Lower leg skin (tissue), 4 donors: ENCODE measurements around the gene PTPN18. TPM values are rescaled to one million over a fixed set of nuclear protein-coding genes. Genes with fewer than 3 reads are reported as not detected.

ENCODE experiments used
- DNase-seq, 2 donors: peaks; one replicate each; pipeline ENCODE4 v3.0.0-alpha.2; 2019; ENCODE audit warnings: low spot score in 2 of 2
- H3K4me3 ChIP-seq: fragments of 200-600 bp; sonication (generic); 2 replicates; pipeline ENCODE4 v1.5.1; 2017; ENCODE audit warnings: mild to moderate bottlenecking, low read depth; ENCODE audit not compliant: poor library complexity, severe bottlenecking
- POLR2A ChIP-seq, 2 donors: fragments of 450-650 bp; IDR thresholded peaks; one replicate each; pipeline ENCODE4 v1.6.1; 2016 to 2017; ENCODE audit warnings: antibody characterized with exemption in 2 of 2, mild to moderate bottlenecking in 1 of 2, moderate library complexity in 1 of 2
- WGBS, 2 donors: methylation state at CpG; one replicate each; pipeline ENCODE4 v1.1.5; 2018; 5-methylcytosine and 5-hydroxymethylcytosine counted together
- intact Hi-C: fragments of 100-400 bp; cut with DNase I; formaldehyde crosslinking; loops from one replicate; pipeline ENCODE4 v1.15.0; 2023; ENCODE audit warnings: low total_unique reads
- total RNA-seq, 4 donors: library from RNA; depleted of rRNA; stranded (reverse); fragments of >200 nt; gene quantifications; one replicate each; pipeline ENCODE4 v1.1.0, GENCODE V29; 2016
- TF ChIP-seq, protein P1 (sequence below), 3 donors: fragments of 450-650 bp; IDR thresholded peaks; one replicate each; pipeline ENCODE4 v1.5.1; 2016; ENCODE audit warnings: antibody characterized with exemption in 3 of 3, mild to moderate bottlenecking in 3 of 3, moderate library complexity in 2 of 3

Gene PTPN18, protein sequence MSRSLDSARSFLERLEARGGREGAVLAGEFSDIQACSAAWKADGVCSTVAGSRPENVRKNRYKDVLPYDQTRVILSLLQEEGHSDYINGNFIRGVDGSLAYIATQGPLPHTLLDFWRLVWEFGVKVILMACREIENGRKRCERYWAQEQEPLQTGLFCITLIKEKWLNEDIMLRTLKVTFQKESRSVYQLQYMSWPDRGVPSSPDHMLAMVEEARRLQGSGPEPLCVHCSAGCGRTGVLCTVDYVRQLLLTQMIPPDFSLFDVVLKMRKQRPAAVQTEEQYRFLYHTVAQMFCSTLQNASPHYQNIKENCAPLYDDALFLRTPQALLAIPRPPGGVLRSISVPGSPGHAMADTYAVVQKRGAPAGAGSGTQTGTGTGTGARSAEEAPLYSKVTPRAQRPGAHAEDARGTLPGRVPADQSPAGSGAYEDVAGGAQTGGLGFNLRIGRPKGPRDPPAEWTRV
- 10 to 100 TPM; 18.7 to 31.1 (median 25.4) TPM for total RNA-seq

DNA sequence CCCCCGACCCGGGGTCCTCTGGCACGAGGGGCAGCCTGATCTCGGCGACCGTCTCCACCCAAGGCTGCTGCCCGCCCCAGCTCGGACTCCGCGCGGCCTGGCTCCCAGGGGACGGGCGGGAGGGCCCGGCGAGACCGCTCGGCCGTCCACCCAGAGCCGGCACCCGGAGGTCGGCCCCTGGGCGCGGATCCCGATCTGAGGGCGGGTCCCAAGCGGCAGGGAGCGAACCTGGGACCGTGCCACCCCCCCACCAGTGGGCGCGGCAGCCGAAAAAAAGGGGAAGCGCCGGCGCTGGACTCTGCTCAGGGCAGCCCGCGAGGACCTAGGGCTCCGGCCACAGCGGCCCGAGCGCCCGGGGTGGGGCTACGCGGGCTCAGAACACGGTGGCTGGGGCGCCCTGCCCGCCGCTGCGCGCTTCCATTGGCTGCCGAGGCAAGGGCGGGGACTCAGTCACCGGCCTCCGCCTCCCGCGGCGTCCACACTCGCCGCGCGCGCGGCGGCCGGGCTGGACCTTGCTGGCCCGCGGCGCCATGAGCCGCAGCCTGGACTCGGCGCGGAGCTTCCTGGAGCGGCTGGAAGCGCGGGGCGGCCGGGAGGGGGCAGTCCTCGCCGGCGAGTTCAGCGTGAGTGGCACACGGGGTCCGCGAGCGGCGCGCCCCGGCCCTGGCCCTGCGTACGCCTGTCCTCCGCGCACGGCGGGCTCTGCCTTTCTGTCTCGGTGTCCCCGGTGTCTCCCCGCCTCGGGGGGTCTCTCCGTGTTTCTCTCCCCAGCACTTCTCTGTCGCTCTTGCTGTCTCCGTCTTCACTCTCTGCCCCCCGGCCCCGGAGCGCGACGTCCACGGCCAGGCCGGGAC is at the start of gene PTPN18:
TSS of gene PTPN18 (plus strand) at position 479 of the 854 bp plus-strand sequence. CDS start at position 531, 52 bp downstream.
- 0 to 3% methylated on average over 36 to 39 of the region's 107 CpGs for WGBS, 2 donors
- H3K4me3 ChIP-seq: peak within 1 kb of the TSS; percentile 62
- peak; percentile 82 to 97 for DNase-seq
- intact Hi-C loops: no loop called here
- no peak for TF ChIP-seq POLR2A (IDR thresholded peaks at IDR 0.05)
- TF ChIP-seq, protein P1, sequence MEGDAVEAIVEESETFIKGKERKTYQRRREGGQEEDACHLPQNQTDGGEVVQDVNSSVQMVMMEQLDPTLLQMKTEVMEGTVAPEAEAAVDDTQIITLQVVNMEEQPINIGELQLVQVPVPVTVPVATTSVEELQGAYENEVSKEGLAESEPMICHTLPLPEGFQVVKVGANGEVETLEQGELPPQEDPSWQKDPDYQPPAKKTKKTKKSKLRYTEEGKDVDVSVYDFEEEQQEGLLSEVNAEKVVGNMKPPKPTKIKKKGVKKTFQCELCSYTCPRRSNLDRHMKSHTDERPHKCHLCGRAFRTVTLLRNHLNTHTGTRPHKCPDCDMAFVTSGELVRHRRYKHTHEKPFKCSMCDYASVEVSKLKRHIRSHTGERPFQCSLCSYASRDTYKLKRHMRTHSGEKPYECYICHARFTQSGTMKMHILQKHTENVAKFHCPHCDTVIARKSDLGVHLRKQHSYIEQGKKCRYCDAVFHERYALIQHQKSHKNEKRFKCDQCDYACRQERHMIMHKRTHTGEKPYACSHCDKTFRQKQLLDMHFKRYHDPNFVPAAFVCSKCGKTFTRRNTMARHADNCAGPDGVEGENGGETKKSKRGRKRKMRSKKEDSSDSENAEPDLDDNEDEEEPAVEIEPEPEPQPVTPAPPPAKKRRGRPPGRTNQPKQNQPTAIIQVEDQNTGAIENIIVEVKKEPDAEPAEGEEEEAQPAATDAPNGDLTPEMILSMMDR (IDR thresholded peaks at IDR 0.05): peak in 1 of 3 donors; percentile 15

DNA sequence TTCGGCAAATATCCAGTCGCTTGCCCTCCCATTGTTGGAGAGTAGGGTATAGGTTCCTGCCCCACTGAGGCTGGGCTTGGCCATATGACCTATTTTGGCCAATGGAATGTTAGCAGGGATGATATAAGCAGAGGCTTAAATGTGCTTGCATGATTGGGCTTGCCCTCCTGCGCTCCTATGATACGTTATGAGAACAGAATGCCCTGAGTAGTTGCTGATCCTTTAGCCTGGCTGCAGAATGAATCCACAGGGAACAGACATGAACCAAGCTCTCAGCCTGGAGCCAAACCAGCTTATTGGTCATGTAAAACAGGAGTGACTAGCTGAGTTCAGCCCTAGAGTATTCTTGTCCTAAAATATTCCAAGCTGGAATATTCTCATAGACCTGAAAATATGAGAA is 48.0 kb upstream of the PTPN18 start:
- DNase-seq: no peak
- H3K4me3 ChIP-seq: no peak overlapping the region
- 79 to 90% methylated on average over 4 of the region's 4 CpGs for WGBS, 2 donors
- intact Hi-C loops: no loop called here
- TF ChIP-seq, protein P1 (IDR thresholded peaks at IDR 0.05): no peak
- no peak for TF ChIP-seq POLR2A (IDR thresholded peaks at IDR 0.05)

DNA sequence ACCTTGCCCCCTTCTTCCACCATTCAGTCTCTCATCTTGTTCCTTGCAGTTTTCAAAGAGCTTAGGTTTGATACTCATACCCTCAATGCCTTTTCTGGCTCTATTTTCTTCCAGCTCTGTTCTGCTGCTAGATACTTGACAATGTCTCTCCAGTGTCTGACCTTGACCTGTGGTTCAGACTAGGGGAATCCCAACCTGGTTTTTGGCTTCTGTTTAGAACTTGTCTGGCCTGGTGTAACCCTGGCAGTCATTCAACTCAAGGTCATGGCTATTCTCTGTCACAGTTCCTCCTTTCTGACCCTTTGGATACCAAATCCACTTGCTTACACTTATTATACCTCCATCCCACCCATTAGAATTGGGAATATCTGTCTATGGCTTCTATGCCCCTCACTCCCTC is 45.0 kb upstream of the PTPN18 start:
- H3K4me3 ChIP-seq: no peak overlapping the region
- DNase-seq: no peak
- intact Hi-C loops: no loop called here
- no peak for TF ChIP-seq POLR2A (IDR thresholded peaks at IDR 0.05)
- TF ChIP-seq, protein P1 (IDR thresholded peaks at IDR 0.05): no peak

DNA sequence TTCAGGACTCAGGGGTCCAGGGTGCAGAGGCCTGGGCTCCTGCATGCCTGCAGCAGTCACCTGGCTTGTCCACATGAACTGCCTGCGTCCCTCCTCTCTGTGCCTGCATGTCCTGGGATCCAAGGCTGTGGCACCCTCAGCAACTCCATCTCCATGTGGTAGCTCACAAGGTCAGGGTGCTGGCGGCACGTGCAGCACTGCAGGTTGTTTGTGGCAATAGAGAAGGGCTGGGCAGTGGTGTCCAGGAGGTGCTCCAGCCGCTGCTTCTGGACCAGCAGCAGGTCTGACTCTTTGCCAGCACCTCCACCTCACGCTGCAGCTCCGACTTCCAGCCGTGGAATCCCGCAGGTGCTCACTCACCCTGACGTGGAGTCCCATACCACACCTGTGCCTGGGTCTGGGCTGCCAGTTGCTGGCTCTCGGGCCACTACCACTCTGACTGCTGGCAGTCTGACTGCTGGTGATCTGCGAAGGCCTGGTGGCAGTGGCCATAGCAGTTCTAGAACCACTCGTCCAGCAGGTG is 42.0 kb upstream of the PTPN18 start:
- no peak for DNase-seq
- intact Hi-C loops: no loop called here
- 70 to 80% methylated on average over 4 to 12 of the region's 12 CpGs for whole genome bisulfite sequencing, 2 donors
- TF ChIP-seq, protein P1 (IDR thresholded peaks at IDR 0.05): no peak
- no peak for TF ChIP-seq POLR2A (IDR thresholded peaks at IDR 0.05)
- no peak overlapping the region for H3K4me3 ChIP-seq

DNA sequence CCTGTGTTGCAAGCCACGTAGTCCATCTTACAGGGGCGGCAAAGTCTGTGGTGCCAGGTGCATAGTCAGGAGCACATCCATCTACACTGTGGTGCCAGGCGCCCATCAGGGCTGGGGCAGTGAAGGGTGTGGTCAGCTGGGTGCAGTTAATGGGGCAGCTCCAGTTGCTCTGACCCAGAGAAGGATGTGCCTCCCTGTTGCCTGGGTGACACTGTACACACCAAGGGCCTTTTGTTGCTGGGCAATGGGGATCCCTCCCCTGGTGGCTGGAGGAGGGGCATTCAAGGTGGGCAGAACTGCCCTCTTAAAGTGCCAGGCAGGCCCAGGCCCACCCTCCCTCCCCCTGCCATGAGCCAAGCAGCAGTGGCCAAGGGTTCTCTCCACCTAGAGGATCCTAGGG is 41.5 kb upstream of the PTPN18 start:
- TF ChIP-seq, protein P1 (IDR thresholded peaks at IDR 0.05): no peak
- TF ChIP-seq POLR2A (IDR thresholded peaks at IDR 0.05): no peak
- no peak overlapping the region for H3K4me3 ChIP-seq
- WGBS, 2 donors: 93 to 96% methylated on average over 3 of the region's 3 CpGs
- intact Hi-C loops: no loop called here
- no peak for DNase-seq
